Stimulated activated CD8-positive, alpha-beta memory T cell treated with anti-CD3 and anti-CD28 coated beads, Interleukin-15, amount 100 ng/mL, for 24 hours (primary cell): Measurements from ENCODE around the gene FREY1.

Experiments
- DNase-seq: peaks from one replicate; pipeline ENCODE4 v3.0.0-alpha.2; 2020; ENCODE audit warnings: low read depth

The FREY1 gene

GRCh38 chr11:45870706-45871105 lies 36.4 kb downstream of the FREY1 start:
- DNase-seq, result no peak

- DNase-seq, result no peak
These were observed 37.5 kb downstream of the FREY1 start for GRCh38 chr11:45869551-45869950.

GRCh38 chr11:45864041-45864440 lies 43.0 kb downstream of the FREY1 start:
- DNase-seq, result no peak

- DNase-seq, result no peak
These were observed 46.1 kb downstream of the FREY1 start for GRCh38 chr11:45860764-45861510.

GRCh38 chr11:45860348-45860747 lies 46.7 kb downstream of the FREY1 start:
- DNase-seq, result no peak

GRCh38 chr11:45859661-45860140 lies 47.4 kb downstream of the FREY1 start:
- DNase-seq, result no peak

- no peak for DNase-seq
These were observed 48.2 kb downstream of the FREY1 start for GRCh38 chr11:45858751-45859398.

GRCh38 chr11:45857961-45858474 lies 49.1 kb downstream of the FREY1 start:
- no peak for DNase-seq
